ENCODE measurements around the gene LGALS9C.
"Not testable (repeated sequence)": the region's sequence is repeated elsewhere in the genome, so short reads cannot be mapped to it uniquely, and the experiment has no call there.

GRCh38 chr17:18442093-18442492 is 34.5 kb upstream of the LGALS9C start:
- not testable (repeated sequence) for TF ChIP-seq ESRRG (CRISPR knock-in tag; IDR thresholded peaks at IDR 0.05); RARB (CRISPR knock-in tag; IDR thresholded peaks at IDR 0.05); ZFP3 (CRISPR knock-in tag; IDR thresholded peaks at IDR 0.05); ZFP30 (CRISPR knock-in tag; IDR thresholded peaks at IDR 0.05); ARNTL (CRISPR knock-in tag; IDR thresholded peaks at IDR 0.05; ENCODE audit: borderline replicate concordance, low read depth); PATZ1 (CRISPR knock-in tag; IDR thresholded peaks at IDR 0.05; ENCODE audit: borderline replicate concordance); GLIS3 (CRISPR knock-in tag; IDR thresholded peaks at IDR 0.05); CSRNP3 (CRISPR knock-in tag; IDR thresholded peaks at IDR 0.05)

All from SK-N-SH treated with all-trans-retinoic acid at 6 μM for 48 hours (cell line).